OCI-LY7 (cell line): Measurements from ENCODE around the gene DCPS. TPM values are rescaled to one million over a fixed set of nuclear protein-coding genes. Genes with fewer than 3 reads are reported as not detected.

Experiments
- BruUV-seq: library from RNA; stranded (reverse); fragments of 400-500 nt; replicated peaks from 2 replicates; lab custom pipeline; 2021; lab: Mats Ljungman, UMichigan
- CTCF ChIA-PET: fragments of 300-600 bp; sonication (Branson Sonifier 250); formaldehyde crosslinking; loops from one replicate; lab custom pipeline; 2022; ENCODE audit warnings: antibody characterized with exemption; ENCODE audit not compliant: unreplicated experiment; lab: Charles Lee
- POLR2A ChIA-PET: fragments of 300-600 bp; sonication (Branson Sonifier 250); formaldehyde crosslinking; loops from one replicate; lab custom pipeline; 2022; ENCODE audit warnings: antibody characterized with exemption; lab: Charles Lee
- DNase-seq: peaks from one replicate; pipeline ENCODE4 v3.0.0-alpha.2; 2015; ENCODE audit warnings: low spot score
- H2AFZ ChIP-seq: fragments of 200-600 bp; sonication (generic), shearing (Covaris generic); 2 replicates; pipeline ENCODE4 v1.6.1; 2014; ENCODE audit warnings: mild to moderate bottlenecking, antibody characterized with exemption, low read length, moderate library complexity
- H3K27ac ChIP-seq: fragments of 200-600 bp; sonication (generic); 2 replicates; pipeline ENCODE4 v1.5.1; 2014; ENCODE audit warnings: mixed run types, low read depth, mild to moderate bottlenecking, moderate library complexity, low read length, inconsistent platforms; ENCODE audit not compliant: poor library complexity, severe bottlenecking
- H3K36me3 ChIP-seq: fragments of 200-600 bp; sonication (generic); 2 replicates; pipeline ENCODE4 v1.6.1; 2014; ENCODE audit warnings: mild to moderate bottlenecking, antibody characterized with exemption, low read length, moderate library complexity, mixed read lengths; ENCODE audit not compliant: insufficient read depth
- H3K4me1 ChIP-seq: fragments of 200-600 bp; sonication (generic); 2 replicates; pipeline ENCODE4 v1.5.1; 2014; ENCODE audit warnings: mild to moderate bottlenecking, low read length; ENCODE audit not compliant: insufficient read depth, poor library complexity, severe bottlenecking
- H3K4me2 ChIP-seq: fragments of 200-600 bp; sonication (generic); 2 replicates; pipeline ENCODE4 v1.6.1; 2014; ENCODE audit warnings: mild to moderate bottlenecking, low read length
- H3K4me3 ChIP-seq: fragments of 200-600 bp; sonication (generic); 2 replicates; pipeline ENCODE4 v1.5.1; 2014; ENCODE audit warnings: mild to moderate bottlenecking, low read depth, low read length; ENCODE audit not compliant: poor library complexity, severe bottlenecking
- H3K79me2 ChIP-seq: fragments of 200-600 bp; sonication (generic); 2 replicates; pipeline ENCODE4 v1.6.1; 2016; ENCODE audit warnings: low read depth, mild to moderate bottlenecking, low read length, moderate library complexity, mixed read lengths; ENCODE audit not compliant: insufficient read depth
- H3K9me2 ChIP-seq: fragments of 200-600 bp; sonication (generic); 2 replicates; pipeline ENCODE4 v1.6.1; 2016; ENCODE audit warnings: mild to moderate bottlenecking, low read length, mixed read lengths; ENCODE audit not compliant: insufficient read depth
- H3K9me3 ChIP-seq: fragments of 200-600 bp; sonication (generic); 2 replicates; pipeline ENCODE4 v1.6.1; 2014; ENCODE audit warnings: mild to moderate bottlenecking, mixed run types, low read length, mixed read lengths
- H4K20me1 ChIP-seq: fragments of 200-600 bp; sonication (generic); 2 replicates; pipeline ENCODE4 v1.6.1; 2014; ENCODE audit warnings: mild to moderate bottlenecking, antibody characterized with exemption, low read length, moderate library complexity, mixed read lengths; ENCODE audit not compliant: insufficient read depth
- CTCF ChIP-seq: fragments of 200-600 bp; sonication (generic); conservative IDR thresholded peaks from 2 replicates; pipeline ENCODE4 v1.5.1; 2014; ENCODE audit warnings: mild to moderate bottlenecking, antibody characterized with exemption, low read length, moderate library complexity, mixed read lengths
- EZH2phosphoT487 ChIP-seq: fragments of 200-600 bp; sonication (generic); IDR thresholded peaks from 2 replicates; pipeline ENCODE4 v1.6.1; 2018; ENCODE audit warnings: low read depth, borderline replicate concordance, mild to moderate bottlenecking, mixed run types, antibody characterized with exemption, low read length, moderate library complexity, mixed read lengths
- intact Hi-C: fragments of 100-400 bp; cut with micrococcal nuclease; formaldehyde crosslinking; loops from one replicate; pipeline ENCODE4 v1.10.0; 2022; ENCODE audit not compliant: unreplicated experiment
- total RNA-seq, 2 experiments: library from RNA; depleted of rRNA in 1 of 2; stranded (reverse); fragments of >200 nt in 1 of 2; shearing (Covaris generic) in 1 of 2; gene quantifications; 2 replicates each; pipeline ENCODE4 v1.2.3, GENCODE V29; 2014 to 2022

The DCPS gene
- total RNA-seq, 2 experiments from 2014 or later: 30.4 to 36.5 TPM

GRCh38 chr11:126319374-126319740 lies 15.5 kb downstream of the DCPS start:
- Histone ChIP-seq H3K36me3 (peaks cover 18% of the 10 kb centered on the region), H2AFZ (no peak overlapping the region), H3K27ac (no peak overlapping the region), H3K9me2 (no peaks in the 10 kb centered on the region), H3K9me3 (0 out of 2 replicates have a peak, but pooled peaks cover 5% of the 10 kb centered on the region), H3K4me3 (no peak overlapping the region), H3K79me2 (no peaks in the 10 kb centered on the region), H3K4me2 (no peak overlapping the region), H4K20me1 (no peaks in the 10 kb centered on the region), H3K4me1 (peaks cover 11% of the 10 kb centered on the region)
- ChIA-PET CTCF (no interaction called here), POLR2A (no interaction called here)
- BruUV-seq: no TSS peak
- TF ChIP-seq EZH2phosphoT487 (no peak), CTCF (no peak)
- DNase-seq: no peak
- intact Hi-C loops: no loop called here

GRCh38 chr11:126322996-126323395 lies 19.1 kb downstream of the DCPS start:
- no peak for TF ChIP-seq EZH2phosphoT487

GRCh38 chr11:126327281-126328000 lies 23.6 kb downstream of the DCPS start:
- POLR2A ChIA-PET: no interaction called here
- Histone ChIP-seq H3K9me2 (no peaks in the 10 kb centered on the region), H3K4me2 (no peak overlapping the region), H3K36me3 (peaks cover 22% of the 10 kb centered on the region; the same call in 1 of the 2 replicates), H3K4me1 (no peaks in the 10 kb centered on the region), H2AFZ (no peak overlapping the region), H3K9me3 (no peaks in the 10 kb centered on the region), H3K27ac (no peak overlapping the region), H3K4me3 (no peak overlapping the region), H3K79me2 (no peaks in the 10 kb centered on the region), H4K20me1 (no peaks in the 10 kb centered on the region)
- TF ChIP-seq EZH2phosphoT487: no peak
- no peak for DNase-seq
- intact Hi-C loops: no loop called here
- no TSS peak for BruUV-seq
- CTCF ChIA-PET: no interaction called here

More at GRCh38 chr11:126322996-126323395, 19.1 kb downstream of the DCPS start:
- no TSS peak for BruUV-seq
- Histone ChIP-seq H3K27ac (no peak overlapping the region), H2AFZ (no peak overlapping the region), H3K4me3 (no peak overlapping the region), H3K79me2 (no peaks in the 10 kb centered on the region), H3K36me3 (peaks cover 3% of the 10 kb centered on the region; the same call in 1 of the 2 replicates), H4K20me1 (no peaks in the 10 kb centered on the region), H3K9me3 (no peaks in the 10 kb centered on the region), H3K4me1 (peaks cover 10% of the 10 kb centered on the region), H3K9me2 (no peaks in the 10 kb centered on the region), H3K4me2 (no peak overlapping the region)
- intact Hi-C loops: no loop called here
- CTCF ChIA-PET: no interaction called here
- DNase-seq: no peak
- POLR2A ChIA-PET: interaction anchor here (0.8 to 1.5 kb wide), 2 partner anchors 12 to 229 kb away, joined by 3 to 4 read pairs; no protein-coding TSS in a partner anchor
